ENCODE data around the gene RNF181. TPM values are rescaled to one million over a fixed set of nuclear protein-coding genes. Genes with fewer than 3 reads are reported as not detected.

Gene RNF181
- total and polyA plus RNA-seq, 2 of the 13 experiments (the other 11 are each of a cell fraction or from before 2014, with no cell fraction given), result 224 to 578 TPM

- Histone ChIP-seq H3K36me3 (replicated peaks in 1 of 2; ENCODE audit: control insufficient read depth in 1 of 2, insufficient read depth in 2 of 2, low read length in 2 of 2) (peaks cover 7 to 38% of the 10 kb centered on the region in 2 experiments), H3K4me1 (ENCODE audit: insufficient read depth, low read length) (peaks cover 71% of the 10 kb centered on the region), H3K27me3 (ENCODE audit: control insufficient read depth in 1 of 2, insufficient read depth in 2 of 2, low read length in 2 of 2) (no peaks in the 10 kb centered on the region; a peak in 1 of 5 replicates), H2AFZ (ENCODE audit: low read length) (no peak overlapping the region), H3K4me2 (ENCODE audit: low read depth, low read length) (peak overlapping the region; percentile 16; the same call in 1 of the 2 replicates), H3K9me3 (ENCODE audit: low read length) (no peaks in the 10 kb centered on the region), H4K20me1 (ENCODE audit: insufficient read depth, low read length) (0 out of 2 replicates have a peak, but pooled peaks cover 3% of the 10 kb centered on the region), H3K27ac (ENCODE audit: extremely low read length, insufficient read depth, low read length) (peak overlapping the region; percentile 80), H3K9ac (ENCODE audit: insufficient read depth, low read depth, low read length) (no peak overlapping the region), H3K4me3 (replicated peaks in 1 of 3; ENCODE audit: insufficient read depth in 1 of 3, low read depth in 2 of 3, low read length in 3 of 3) (no peak overlapping the region), H3K79me2 (ENCODE audit: insufficient read depth, low read length) (peaks cover 53% of the 10 kb centered on the region)
- ATAC-seq, result no peak
- ChIA-PET POLR2A (interaction anchor here (1.4 to 25.9 kb wide), 8 partner anchors 6 to 180 kb away, joined by 4 to 795 read pairs (median 94); partner anchors contain the start of genes C2orf68, GGCX, MAT2A and RNF181), CTCF (ENCODE audit: low intra/inter-chr PET ratio, low total read pairs) (no interaction called here)
- BruUV-seq (replicated peaks), result no TSS peak
- in situ Hi-C loops (cut with HindIII; ENCODE audit: extremely low pct_ligation_motif_present, low pct_unique_long_range_greater_than_20kb) (no loop called here), intact Hi-C loops (cut with micrococcal nuclease; ENCODE audit: unreplicated experiment) (loop anchor here (5.0 kb wide), 1 partner anchor 177 kb away; no protein-coding TSS in a partner anchor)
- no peak for DNase-seq (ENCODE audit: low spot score)
- no peak for FAIRE-seq
- 55% methylated on average over 12 of the region's 17 CpGs for WGBS (ENCODE audit: low lambda C conversion rate)
- TF ChIP-seq MAFF (IDR thresholded peaks at IDR 0.05; ENCODE audit: low read depth, low read length), result no peak
- no peak for TF ChIP-seq SNRNP70 (IDR thresholded peaks at IDR 0.05; ENCODE audit: low read depth, low read length)
- peak; percentile 71 for TF ChIP-seq RBFOX2 (IDR thresholded peaks at IDR 0.05; ENCODE audit: low read depth, low read length)
- no peak for TF ChIP-seq CBX2 (IDR thresholded peaks at IDR 0.05; ENCODE audit: low read depth, low read length)
- no peak for TF ChIP-seq CBX2 (CRISPR knock-in tag; IDR thresholded peaks at IDR 0.05; ENCODE audit: low read depth)
- TF ChIP-seq ZNF563 (CRISPR knock-in tag; IDR thresholded peaks at IDR 0.05), result 0 out of 2 replicates have a peak, but pooled peaks have one; percentile 34
- 0 out of 2 replicates have a peak, but pooled peaks have one; percentile 45 for TF ChIP-seq ZNF605 (CRISPR knock-in tag; IDR thresholded peaks at IDR 0.05)
- TF ChIP-seq ZNF260 (CRISPR knock-in tag; IDR thresholded peaks at IDR 0.05; ENCODE audit: borderline replicate concordance, low read depth), result no peak
- TF ChIP-seq ZNF292 (CRISPR knock-in tag; IDR thresholded peaks at IDR 0.05; ENCODE audit: borderline replicate concordance, low read depth), result peak; percentile 25; the same call in 1 of the 2 replicates
- 0 out of 2 replicates have a peak, but pooled peaks have one; percentile 18 for TF ChIP-seq HMGXB3 (CRISPR knock-in tag; IDR thresholded peaks at IDR 0.05; ENCODE audit: borderline replicate concordance)
- no peak for TF ChIP-seq ZNF7 (CRISPR knock-in tag; IDR thresholded peaks at IDR 0.05)
- peak; percentile 42; the same call in 1 of the 2 replicates for TF ChIP-seq ZNF891 (CRISPR knock-in tag; IDR thresholded peaks at IDR 0.05)
- no peak for TF ChIP-seq MBD4 (IDR thresholded peaks at IDR 0.05; ENCODE audit: borderline replicate concordance, low read length)
- TF ChIP-seq FOXA1 (IDR thresholded peaks at IDR 0.05), result no peak
- TF ChIP-seq FOXA1 (CRISPR knock-in tag; IDR thresholded peaks at IDR 0.05), result 0 out of 2 replicates have a peak, but pooled peaks have one; percentile 9
- TF ChIP-seq MYPOP (CRISPR knock-in tag; IDR thresholded peaks at IDR 0.05), result no peak; the same call in 1 of the 2 replicates
- TF ChIP-seq STAT5B (CRISPR knock-in tag; IDR thresholded peaks at IDR 0.05), result no peak
- no peak for TF ChIP-seq PRMT3 (CRISPR knock-in tag; IDR thresholded peaks at IDR 0.05; ENCODE audit: borderline replicate concordance, low read depth)
- TF ChIP-seq MAZ (IDR thresholded peaks at IDR 0.05; ENCODE audit: borderline replicate concordance, low read depth, low read length), result no peak
- no peak for TF ChIP-seq MAZ (CRISPR knock-in tag; IDR thresholded peaks at IDR 0.05; ENCODE audit: low read depth)
Observed at GRCh38 chr2:85599468-85600234, 4.1 kb downstream of the RNF181 start.
